HFF-Myc (cell line): Measurements from ENCODE around the gene BRSK2.
"Not testable (repeated sequence)": the region's sequence is repeated elsewhere in the genome, so short reads cannot be mapped to it uniquely, and the experiment has no call there.

Experiments
- DNase-seq: peaks from one replicate; pipeline ENCODE4 v3.0.0-alpha.2; 2011; ENCODE audit warnings: low read depth; ENCODE audit errors: extremely low read depth
- H3K4me3 ChIP-seq: replicated peaks from 2 replicates; pipeline ENCODE4 v1.5.1; 2011; ENCODE audit warnings: low read depth, mild to moderate bottlenecking, control low read depth, low read length
- TF ChIP-seq, protein P1 (sequence below): IDR thresholded peaks from 2 replicates; pipeline ENCODE4 v1.5.1; 2012; ENCODE audit warnings: mild to moderate bottlenecking, low read depth, low read length, control low read depth; ENCODE audit errors: missing control alignments

Gene BRSK2

DNA sequence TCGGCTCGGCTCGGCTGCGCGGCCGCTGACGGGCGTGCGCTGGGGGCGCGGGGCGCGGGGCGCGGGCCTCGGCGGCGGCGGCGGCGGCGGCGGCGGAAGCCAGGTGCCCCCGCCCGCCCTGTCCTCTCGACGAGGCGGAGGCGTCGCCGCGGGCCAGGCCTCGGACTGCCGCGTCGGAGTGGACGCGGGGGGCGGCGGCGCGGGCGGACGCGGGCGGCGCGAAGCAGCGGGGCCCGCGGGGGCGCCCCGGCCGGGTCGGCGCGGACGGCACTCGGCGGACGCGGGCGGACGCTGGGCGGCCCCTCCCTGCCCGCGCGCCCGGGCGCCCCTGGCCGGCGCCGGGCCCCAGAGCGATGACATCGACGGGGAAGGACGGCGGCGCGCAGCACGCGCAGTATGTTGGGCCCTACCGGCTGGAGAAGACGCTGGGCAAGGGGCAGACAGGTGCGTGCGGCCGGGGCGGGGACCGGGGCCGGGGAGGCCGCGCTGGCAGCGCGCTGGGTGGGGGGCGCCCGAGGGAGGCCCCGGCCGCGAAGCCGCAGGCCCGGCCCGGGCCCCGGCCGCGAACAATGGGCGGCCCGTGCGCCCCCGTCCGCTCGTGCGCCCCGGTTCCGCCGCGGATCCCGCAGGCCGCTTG is at the start of gene BRSK2:
Gene BRSK2, plus strand, starts transcription at position 3 of the 637 bp plus-strand sequence. Its CDS starts 351 bp downstream, at position 354.
- H3K4me3 ChIP-seq = peak within 1 kb of the TSS; percentile 45
- TF ChIP-seq, protein P1, sequence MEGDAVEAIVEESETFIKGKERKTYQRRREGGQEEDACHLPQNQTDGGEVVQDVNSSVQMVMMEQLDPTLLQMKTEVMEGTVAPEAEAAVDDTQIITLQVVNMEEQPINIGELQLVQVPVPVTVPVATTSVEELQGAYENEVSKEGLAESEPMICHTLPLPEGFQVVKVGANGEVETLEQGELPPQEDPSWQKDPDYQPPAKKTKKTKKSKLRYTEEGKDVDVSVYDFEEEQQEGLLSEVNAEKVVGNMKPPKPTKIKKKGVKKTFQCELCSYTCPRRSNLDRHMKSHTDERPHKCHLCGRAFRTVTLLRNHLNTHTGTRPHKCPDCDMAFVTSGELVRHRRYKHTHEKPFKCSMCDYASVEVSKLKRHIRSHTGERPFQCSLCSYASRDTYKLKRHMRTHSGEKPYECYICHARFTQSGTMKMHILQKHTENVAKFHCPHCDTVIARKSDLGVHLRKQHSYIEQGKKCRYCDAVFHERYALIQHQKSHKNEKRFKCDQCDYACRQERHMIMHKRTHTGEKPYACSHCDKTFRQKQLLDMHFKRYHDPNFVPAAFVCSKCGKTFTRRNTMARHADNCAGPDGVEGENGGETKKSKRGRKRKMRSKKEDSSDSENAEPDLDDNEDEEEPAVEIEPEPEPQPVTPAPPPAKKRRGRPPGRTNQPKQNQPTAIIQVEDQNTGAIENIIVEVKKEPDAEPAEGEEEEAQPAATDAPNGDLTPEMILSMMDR = no peak
- no peak for DNase-seq

- H3K4me3 ChIP-seq = no peak overlapping the region
- TF ChIP-seq, protein P1 = no peak
- DNase-seq = no peak
Measured at GRCh38 chr11:1340111-1340510, 49.6 kb upstream of the BRSK2 start.

GRCh38 chr11:1341226-1341625 is 48.5 kb upstream of the BRSK2 start:
- H3K4me3 ChIP-seq, DNase-seq: not testable (repeated sequence)

DNA sequence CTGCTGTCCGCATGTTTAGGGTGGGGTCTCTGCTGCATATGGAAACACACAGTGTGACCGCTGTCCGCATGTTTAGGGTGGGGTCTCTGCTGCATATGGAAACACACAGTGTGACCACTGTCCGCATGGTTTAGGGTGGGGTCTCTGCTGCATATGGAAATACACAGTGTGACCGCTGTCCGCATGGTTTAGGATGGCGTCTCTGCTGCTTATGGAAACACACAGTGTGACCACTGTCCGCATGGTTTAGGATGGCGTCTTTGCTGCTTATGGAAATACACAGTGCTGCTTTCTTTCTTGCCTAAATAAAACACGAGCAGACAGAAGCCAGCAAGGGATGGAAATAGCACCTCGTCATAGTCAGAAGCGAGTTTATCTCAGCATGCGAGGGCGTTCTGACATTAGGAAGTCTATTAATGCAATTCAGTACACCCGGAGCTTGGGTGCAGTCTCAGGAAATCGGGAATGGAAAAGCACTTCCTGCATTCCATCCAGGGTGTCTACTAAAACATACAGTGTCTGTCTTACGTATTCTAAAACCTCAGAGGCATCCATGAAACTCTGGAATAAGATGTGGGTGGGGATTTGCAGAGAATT is 47.7 kb upstream of the BRSK2 start:
- DNase-seq = peak; percentile 11
- no peak overlapping the region for H3K4me3 ChIP-seq
- TF ChIP-seq, protein P1 = no peak

GRCh38 chr11:1342946-1343345 is 46.8 kb upstream of the BRSK2 start:
- H3K4me3 ChIP-seq = no peak overlapping the region
- TF ChIP-seq, protein P1 = no peak
- no peak for DNase-seq

DNA sequence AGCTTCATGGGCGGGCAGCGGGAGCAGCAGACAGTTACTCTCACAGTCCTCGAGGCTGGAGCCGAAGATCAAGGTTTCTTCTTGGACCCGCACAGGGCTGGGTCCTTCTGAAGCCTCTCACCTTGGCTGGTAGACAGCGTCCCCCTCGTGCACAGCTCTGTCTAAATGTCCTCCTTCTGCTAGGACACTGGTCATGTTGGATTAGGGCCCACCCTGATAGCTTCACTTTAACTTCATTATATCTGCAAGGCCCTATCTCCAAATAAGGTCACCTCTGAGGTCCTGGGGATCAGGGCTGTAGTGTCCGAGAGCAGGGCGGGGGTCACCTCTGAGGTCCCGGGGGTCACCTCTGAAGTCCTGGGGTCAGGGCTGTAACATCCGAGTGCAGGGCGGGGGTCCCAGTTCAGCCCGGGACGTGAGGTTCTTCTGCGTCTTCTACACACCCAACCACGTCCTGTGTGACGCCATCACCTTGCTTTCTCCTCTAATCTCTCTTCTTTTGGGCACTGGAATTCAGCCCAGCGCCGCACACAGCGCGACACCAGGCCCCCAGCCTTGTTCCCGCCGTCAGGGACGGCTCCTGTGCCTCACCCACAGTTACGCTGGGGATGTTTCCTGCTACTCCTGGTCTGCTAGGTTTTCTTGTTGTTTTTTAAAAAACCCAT is 46.2 kb upstream of the BRSK2 start:
- DNase-seq = no peak

DNA sequence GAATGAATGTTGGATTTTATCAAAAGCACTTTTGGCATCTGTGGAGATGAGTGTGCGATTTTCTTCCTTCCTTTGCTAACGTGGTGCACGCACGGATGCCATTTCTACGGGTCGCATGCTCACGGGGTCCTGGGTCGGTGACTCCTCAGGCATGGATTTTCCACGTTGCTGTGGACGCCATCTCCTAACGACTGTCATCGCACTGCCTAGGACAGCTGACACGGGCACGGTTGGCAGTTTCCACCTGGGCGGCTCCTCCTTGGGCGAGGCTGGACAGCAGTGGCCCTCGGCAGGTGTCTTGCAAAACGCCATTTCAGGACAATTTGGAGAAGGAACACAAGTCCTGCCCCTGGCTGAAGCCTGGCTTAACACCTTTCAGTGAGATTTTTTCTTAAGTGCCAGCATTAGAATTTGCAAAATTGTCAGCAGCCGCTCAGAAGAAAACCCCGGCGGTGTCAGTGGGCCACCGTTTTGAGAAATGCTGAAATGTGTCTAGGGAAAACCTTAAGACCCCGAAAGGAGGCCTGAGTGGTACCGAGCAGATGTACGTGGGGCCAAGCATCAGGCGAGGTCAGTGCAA is 45.6 kb upstream of the BRSK2 start:
- no peak overlapping the region for H3K4me3 ChIP-seq
- DNase-seq = no peak
- TF ChIP-seq, protein P1 = no peak

More for the DNA sequence above, 46.2 kb upstream of the BRSK2 start:
- H3K4me3 ChIP-seq = no peak overlapping the region
- TF ChIP-seq, protein P1 = no peak
